ENCODE data around the gene FAM107B.
"Not testable (repeated sequence)": the region's sequence is repeated elsewhere in the genome, so short reads cannot be mapped to it uniquely, and the experiment has no call there.

Gene FAM107B

DNA sequence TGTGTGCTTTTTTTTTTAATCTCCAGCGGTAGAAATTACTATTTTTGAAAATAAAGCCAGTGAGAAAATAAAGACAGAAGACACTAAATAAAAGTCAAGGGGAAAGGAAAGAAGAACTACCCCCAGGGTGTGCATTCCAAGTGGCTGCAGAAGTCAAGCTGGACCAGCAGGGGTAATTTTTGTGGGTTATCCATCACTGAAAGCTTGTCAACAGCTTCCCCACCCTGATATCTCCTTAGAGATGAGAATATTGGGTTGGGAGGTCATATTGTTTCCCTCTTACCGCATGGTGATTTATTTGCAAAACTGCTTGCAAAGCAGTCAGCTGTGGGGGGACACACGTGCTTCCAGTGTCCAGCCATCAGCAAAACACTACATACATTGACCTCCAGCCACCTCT is 46.4 kb downstream of the FAM107B start:
- no peak for DNase-seq

DNA sequence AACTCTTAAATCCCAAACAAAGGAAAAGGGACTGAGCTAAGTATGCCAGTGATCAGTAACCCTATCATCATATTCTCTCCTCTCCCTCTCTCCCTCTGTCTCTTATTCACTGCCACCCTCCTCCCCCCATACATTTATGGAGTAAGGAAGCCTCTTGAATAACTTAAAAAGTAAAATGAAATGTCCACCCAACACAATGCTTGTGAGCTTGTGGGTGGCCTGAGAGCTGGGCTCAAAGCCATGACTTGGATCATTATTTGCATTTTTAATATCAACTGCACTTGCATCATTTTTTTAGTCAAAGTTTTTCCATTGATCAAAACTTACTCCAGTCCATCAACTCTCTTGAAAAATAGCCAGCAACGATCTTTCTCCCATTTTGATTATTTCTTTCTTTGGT is 46.8 kb downstream of the FAM107B start:
- DNase-seq, result no peak

DNA sequence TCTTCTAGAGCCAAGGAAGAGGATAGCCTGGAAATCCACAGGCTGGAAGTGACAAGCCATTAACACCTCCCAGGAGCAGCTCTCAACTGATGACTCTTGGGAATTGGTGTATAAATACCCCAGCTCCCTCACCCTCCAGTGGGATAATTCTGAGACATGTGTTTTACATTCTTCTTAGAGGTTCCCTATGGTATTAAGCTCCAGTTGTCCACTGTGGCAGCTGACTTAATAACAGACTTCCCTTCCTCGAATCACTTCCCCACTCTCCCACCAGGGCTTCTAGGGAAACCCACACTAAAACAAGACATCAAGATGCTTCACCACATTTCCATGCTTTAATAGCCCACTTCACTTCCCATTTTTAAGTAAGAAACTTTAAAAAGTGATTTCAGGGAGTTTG is 47.2 kb downstream of the FAM107B start:
- no peak for DNase-seq

DNA sequence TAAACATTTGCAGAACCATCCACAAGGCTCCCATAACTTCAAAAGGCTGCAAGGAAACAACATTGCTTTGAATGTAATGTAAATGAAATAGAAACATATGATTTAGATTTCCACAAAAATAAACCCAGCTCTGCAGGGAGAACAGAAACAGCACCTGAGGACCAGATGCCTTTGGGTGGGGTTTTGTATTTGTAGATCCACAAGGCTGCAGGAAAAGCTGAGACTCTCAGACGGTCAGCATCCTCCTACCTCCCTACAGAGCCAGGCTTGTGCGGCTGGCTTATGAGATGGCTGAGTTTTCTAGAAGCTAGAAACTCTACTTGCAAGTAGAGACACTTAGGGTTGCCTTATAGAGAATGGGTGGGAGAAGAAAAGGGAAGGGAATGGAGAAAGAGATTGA is 49.8 kb downstream of the FAM107B start:
- no peak for DNase-seq

DNA sequence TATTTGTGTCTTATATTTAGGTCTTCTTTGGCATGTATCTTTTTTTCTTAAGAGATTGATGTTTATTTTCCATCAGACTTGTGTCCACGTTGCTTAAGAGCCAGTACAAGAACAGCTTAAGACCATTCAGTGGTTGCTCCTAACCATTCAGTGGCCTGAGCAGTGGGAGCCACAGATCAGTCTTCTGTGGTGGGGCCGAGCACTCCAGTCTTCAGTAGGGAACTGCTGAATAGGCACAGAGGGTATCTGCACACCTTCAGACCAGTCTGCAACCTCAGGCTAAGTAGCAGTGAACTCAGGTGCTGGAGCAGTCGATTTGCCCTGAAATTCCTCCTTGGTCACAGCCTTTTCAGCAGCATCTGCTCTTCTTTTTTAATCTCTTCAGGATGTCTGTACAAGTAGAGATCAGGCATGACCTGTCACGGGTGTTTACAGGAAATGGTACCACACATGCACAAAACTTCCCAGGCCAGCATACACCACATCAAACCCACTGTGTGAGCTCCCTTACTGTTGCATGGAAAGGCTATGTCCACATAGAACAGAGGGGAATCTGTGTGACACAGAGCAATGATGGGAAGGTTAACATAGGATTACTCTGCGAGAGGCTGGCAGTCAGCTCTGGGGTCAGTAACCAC is 51.5 kb downstream of the FAM107B start:
- peak in 1 of 2 donors; percentile 4 for DNase-seq

DNA sequence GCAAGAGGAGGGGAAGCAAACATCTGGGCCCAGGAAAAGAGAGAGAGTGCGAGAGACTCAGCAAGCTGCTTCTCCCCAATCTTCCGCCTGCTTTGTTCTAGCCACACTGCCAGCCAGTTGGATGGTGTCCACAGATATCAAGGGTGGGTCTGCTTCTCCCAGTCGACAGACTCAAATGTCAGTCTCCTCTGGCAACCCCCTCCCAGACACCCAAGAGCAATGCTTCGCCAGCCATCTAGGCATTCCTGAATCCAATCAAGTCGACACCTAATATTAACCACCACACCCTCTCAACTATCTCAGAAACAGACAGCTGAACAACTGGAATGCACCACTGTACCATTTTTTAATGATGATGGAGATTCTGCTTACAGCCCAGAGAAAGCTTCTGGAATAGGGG is 57.1 kb downstream of the FAM107B start:
- DNase-seq, result no peak

DNA sequence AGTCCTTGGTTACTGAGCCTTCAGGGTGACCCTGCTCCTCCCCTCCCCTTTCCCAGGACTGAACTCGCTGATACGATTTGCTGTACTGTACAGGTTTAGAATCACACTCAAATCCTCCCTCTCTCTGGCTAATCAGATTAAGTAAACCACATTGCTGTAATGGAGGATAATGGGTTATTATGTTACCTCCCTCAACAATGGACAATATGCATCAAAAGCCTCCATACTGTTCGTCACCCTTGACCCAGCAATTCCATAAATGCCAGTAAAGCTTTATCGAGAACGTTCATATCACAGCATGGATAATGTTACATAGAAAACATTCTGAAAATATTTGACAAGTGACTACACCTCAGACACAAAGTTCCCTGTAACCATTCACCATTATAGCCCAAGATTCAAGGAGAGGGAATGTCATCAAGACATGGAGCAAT is 61.7 kb downstream of the FAM107B start:
- no peak for DNase-seq

DNA sequence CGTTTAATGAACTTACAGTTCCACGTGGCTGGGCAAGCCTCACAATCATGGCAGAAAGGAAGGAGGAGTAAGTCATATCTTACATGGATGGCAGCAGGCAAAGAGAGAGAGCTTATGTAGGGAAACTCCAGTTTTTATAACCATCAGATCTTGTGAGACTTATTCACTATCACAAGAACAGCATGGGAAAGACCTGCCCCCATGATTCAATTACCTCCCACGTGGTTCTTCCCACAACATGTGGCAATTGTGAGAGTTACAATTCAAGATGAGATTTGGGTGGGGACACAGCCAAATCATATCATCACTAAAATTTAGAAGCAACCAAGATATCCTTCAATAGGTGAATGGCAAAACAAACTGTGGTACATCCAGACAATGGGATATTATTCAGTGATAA is 65.4 kb downstream of the FAM107B start:
- DNase-seq, result not testable (repeated sequence)

DNA sequence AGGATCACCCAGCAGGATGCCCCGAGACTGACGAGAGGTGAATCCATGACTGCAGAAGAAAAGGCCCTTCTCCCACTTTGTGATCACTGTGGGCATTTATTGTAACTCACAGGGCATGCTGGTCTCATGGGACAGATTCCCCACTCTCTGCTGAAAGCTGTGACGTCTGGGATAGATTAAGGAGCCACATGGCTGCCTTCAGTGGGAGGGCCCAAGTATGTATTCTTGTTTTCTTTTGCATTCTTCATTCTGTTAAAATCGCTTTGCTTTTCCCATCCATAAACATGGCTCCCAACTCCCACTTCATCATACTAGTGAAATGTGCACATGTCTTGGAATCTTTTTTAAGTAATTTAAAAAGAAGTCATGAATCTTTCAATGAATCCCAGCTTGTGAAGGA is 67.2 kb downstream of the FAM107B start:
- DNase-seq, result no peak

DNA sequence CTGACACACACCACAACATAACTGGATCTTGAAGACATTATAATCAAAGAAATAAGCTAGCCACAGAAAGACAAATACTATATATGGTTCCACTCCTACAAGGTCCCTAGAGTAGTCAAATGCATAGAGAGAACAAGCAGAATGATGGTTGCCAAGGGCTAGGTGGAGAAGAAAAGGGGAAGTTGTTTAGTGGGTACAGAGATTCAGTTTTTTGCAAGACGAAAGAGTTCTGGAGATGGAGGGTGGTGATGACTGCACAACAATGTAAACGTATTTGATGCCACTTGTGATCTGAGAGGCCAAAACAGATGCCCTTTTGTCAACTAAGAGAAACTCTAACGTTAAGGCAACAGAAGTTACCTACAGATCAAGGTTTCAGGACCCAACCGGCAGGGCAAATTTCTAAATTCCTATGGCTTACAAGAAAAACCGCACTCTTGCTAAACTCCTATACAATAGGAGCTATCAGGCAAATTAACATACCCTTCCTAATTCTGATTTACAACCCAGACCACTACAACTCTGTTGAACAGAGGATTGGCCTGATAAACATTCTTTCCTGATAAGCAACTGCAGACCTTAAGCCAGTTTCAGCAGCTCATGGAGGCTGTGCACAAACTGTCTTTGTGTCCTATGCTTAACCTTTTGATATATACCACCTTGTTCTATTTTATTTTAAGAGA is 69.0 kb downstream of the FAM107B start:
- no peak for DNase-seq

DNA sequence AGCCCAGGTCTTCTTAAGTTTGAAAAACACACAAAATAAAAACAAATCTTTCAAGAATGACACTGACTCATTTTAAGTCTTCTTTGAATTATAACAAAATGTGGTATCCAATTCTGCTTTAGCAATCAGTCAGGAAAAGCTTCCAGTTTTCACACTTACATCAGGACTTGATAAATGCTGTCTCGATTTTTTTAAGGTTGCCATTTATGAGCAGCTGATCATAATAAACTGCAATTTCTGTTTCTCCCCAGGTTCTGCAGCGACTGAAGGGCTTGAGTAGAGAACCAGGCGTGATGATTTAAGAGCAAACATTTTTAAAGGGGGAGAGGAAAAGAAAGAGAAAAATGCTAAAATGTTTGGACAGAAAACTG is 71.1 kb downstream of the FAM107B start:
- no peak for DNase-seq

DNA sequence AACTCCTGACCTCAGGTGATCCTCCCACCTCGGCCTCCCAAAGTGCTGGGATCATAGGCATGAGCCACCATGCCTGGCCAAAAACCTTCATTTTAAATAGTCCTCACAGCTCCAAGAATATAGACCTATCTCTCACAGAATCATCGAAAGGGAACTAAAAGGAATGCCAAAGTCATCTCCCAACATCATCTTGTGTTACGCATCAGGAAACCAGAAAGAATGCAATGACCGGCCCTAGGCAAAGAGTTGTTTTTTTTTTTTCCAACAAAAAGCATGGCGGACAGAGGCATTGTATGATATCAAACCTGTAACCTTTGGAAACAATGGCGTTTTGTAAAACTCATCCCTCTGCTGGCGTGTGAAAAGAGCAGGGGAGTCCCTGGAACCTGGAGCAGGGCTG is 73.2 kb downstream of the FAM107B start:
- no peak for DNase-seq

DNA sequence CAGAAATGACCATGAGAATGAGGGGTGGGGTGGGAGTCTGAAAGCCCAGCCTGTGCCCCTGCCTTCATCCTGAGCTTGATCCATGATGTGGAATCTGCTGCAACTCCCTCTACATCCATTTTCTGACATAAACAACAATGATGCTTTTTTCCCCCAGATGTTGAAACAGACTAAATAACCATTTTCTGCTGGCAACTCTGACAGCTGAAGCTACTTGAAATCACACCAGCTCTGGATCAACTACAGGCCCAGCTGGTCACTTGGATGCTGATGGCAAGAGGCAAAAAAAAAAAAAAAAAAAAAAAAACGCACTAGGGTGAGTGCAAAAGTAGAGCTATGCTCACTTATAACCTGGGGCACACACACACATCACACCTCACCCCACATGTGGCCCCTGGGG is 74.2 kb downstream of the FAM107B start:
- DNase-seq, result no peak

DNA sequence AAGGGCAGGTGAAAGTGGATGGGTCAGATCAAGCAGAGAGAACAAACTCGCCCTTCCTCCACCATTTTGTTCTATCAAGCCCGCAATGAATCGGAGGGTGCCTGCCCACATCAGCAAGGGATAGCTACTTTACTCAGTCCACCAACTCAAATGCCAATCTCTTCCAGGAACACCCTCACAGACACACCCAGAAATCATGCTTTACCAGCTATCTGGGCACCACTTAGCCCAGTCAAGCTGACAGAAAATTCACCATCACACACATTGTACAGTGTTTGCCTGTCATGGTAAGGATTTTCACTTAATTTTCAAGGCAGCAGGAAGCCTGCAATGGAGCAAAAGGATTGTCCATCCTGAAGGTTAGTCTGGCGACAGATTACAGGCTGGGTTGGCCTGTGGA is 75.2 kb downstream of the FAM107B start:
- DNase-seq, result no peak

DNA sequence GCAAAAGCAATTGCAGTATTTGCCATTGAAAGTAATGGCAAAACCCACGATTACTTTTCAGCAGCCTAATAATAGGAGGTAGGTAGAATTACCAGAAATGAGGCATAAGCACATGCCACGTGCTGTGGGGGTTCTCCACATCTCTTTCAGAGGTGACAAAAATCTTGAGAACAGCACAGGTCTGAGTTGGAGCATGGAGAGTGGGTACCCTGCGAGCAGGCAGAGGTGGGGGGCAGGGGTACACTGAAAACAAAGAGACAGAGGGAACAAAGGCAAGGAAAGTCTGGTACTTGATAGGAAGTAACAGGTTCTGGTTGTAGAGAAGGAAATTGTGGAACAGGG is 75.9 kb downstream of the FAM107B start:
- no peak for DNase-seq

DNA sequence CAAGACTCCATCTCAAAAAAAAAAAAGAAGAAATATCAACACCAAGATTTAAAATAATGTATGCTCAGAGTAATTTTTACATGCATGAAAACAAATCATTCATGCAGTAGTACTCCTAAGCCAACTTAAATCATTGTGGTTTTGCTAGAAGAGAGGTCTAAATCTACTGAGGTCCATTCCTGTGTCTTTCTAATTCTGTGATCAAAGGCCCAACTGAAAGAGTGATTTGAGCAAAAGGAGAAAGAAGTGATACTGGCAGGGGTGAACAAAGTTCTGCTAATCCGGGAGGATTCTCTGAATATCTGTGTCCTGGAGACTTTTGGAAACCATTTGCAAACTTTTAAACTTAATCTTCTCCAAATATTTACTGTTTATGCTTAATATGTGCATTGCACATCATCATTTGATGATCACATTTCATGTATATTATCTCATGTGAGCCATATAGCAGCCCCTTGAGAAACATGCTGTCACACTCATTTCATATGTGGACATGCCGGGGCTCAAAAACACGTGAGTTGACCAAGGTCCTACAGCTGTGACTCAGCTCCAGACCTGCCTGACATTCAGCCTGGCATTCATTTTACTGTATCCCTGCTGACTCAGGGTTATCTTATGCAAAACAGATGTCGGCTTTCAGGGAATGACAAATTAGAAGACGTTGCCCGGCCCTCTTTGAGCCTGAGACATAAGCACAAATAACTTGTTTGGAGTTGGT is 76.4 kb downstream of the FAM107B start:
- no peak for DNase-seq

DNA sequence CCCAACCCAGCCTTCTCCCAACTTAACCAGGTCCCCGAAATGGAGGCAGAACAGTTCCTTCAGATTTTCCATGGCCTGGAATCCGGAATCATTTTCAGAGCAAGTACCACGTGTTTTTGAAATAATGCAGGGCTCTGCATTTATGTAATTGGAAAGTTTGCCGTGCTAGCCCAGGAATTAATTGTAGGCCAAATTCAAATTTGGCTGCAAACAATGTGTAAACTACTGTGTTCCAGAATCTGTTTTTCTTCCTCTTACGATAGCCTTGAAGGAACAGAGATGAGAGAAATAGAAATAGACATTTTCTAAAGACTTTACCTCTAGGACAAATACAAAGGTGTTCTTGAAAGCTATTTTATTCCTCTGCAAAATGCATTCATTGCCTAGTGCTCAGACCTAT is 77.4 kb downstream of the FAM107B start:
- DNase-seq, result no peak

DNA sequence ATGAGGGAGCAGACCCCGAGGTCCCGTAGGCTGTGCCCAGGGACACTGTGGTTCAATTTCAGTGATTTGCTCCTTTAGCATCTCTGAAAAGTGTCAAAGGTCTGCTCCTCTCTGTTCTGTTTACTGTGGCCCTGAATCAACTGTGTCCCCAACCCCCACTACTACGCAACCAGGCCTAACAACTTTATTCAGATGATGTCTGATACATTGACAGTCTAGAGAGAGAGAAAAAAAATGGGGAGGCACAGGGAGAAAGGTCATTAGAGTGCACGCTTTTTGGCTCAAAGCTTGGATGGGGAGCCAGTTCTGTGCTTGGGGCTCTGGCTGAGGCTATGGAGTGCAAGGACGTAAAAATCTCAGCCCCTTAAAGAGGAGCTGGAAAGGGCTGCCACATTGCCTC is 77.9 kb downstream of the FAM107B start:
- DNase-seq, result no peak

DNA sequence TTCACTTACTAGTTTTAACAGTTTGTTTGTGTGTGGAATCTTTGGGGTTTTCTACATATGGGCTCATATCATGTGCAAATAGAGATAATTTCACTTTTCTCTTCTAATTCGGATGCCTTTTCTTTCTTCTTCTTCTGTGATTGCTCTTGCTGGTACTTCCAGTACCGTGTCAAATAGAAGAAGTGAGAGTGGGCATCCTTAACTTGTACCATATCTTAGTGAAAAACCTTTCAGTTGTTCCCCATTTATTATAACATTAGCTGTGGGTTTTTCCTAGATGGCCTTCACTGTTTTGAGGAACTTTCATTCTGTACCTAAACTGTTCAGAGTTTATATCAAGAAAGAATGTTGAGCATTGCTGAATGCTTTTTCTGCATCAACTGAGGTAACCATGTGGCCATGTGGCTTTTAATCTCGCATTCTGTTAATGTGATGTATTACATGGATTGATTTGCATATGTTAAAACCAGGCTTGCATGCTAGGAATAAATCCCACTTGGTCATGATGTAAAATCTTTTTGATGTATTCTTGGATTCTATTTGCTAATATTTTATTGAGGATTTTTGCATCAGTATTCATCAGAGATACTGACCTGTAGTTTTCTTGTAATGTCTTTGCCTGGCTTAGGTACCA is 78.7 kb downstream of the FAM107B start:
- DNase-seq, result no peak

DNA sequence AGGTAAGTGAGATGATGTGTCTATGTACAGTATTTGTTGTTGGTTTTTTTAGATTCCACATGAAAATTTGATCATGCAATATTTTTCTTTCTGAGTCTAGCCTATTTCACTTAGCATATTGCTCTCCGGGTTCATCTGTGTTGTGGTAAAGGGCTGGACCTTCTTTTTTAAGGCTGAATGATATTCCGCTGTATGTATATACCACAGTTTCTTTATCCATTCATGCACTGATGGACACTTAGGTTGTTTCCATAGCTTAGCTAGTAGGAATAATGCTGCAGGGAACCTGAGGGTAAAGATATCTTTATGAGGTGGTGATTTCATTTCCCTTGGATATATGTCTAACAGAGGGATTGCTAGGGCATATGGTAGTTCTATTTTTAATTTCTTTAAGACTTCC is 80.8 kb downstream of the FAM107B start:
- DNase-seq, result no peak

DNA sequence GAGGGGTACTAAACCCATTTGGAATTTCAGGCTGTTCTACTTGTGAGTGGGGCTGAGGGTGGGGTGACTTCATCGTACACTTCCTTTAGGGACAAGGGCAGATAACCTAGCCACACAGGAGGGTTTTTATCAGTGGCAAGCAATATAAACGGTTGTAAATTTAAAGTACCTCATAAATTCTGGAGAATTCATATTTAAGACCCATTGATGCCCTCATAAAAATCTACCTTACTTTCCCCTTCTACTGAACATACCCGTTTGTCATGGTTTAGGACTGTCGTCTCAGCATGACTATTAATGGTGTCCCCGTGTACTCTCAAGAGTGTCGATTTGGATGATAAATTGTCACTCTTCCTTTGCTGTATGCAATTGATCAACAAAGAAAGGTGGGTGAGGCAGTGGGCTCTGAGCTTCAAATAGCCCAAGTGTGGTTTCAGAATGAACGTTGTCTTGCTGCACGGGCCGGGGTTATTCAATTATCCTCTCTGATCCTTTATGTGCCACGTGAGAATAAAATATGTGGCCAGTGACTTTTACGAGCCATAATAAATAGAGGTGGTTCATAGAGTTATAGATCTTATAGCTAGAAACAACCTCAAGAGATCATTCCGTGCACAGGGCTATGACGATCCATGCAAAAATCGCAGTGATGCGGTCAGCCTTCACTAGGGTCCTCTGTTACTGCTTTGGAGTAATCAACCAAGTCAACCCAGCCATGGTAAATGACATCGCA is 82.2 kb downstream of the FAM107B start:
- no peak for DNase-seq

DNA sequence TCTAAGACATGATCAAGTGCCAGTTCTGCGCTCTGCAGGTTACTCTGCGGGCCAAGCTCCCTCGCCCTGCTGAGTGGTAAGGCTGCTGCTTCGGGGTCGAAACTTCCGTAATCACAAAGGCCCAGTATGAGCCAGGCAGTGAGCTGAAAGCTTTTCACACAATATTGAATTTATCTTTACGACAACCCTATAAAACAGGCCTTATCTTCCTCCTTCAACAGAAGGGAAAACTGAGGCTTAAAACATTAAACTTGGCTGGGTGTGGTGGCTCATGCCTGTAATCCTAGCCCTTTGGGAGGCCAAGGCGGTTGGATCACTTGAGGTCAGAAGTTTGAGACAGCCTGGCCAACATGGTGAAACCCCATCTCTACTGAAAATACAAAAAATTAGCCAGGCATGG is 83.3 kb downstream of the FAM107B start:
- no peak for DNase-seq

DNA sequence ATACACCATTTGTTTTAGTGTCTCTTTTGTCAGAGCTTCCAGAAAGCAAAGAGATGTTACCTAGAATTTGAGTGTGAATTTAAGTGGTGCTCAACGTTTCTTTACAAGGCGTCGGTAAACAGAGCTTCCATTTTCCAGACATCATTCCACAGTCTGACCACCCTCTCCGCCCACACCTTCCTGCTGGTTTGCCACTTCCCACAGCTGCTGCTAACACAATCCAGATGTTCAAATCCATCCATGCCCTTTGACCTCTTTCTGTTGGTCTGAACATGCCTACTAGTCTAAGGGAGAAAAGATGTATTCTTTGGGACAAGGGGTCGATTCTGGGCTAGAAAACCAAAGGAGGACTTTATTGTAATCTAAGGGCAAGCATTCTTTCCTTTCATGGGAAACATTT is 86.1 kb downstream of the FAM107B start:
- no peak for DNase-seq
